Measurements from ENCODE around the gene RABL2B.
"Not testable (repeated sequence)": the region's sequence is repeated elsewhere in the genome, so short reads cannot be mapped to it uniquely, and the experiment has no call there.

Gene RABL2B
- 11.3 to 22.6 (median 13.4) reads per million in 9 experiments for total RNA-seq

GRCh38 chr22:50783033-50783879 lies at the start of gene RABL2B:
RABL2B (minus strand) TSS chr22:50783636; CDS start chr22:50782294, 1,342 bp downstream.
- DNase-seq (peak; percentile 84 to 95 (median 92)), ATAC-seq (replicated peaks) (peak; percentile 90)
- not testable (repeated sequence) for H3K9me3 Mint-ChIP-seq; H3K36me3 Mint-ChIP-seq (ENCODE audit: insufficient read depth); H3K27me3 Mint-ChIP-seq
- Mint-ChIP-seq H3K4me1 (ENCODE audit: low read depth in 2 of 2) (peaks cover 6 to 11% of the 10 kb centered on the region in 2 donors), H3K27ac (peak within 1 kb of the TSS; percentile 56 to 67), H3K4me3 (peak within 1 kb of the TSS; percentile 78 to 84)

- ATAC-seq (replicated peaks); H3K27me3 Mint-ChIP-seq; H3K4me3 Mint-ChIP-seq; DNase-seq; H3K27ac Mint-ChIP-seq; H3K36me3 Mint-ChIP-seq (ENCODE audit: insufficient read depth); H3K9me3 Mint-ChIP-seq; H3K4me1 Mint-ChIP-seq (ENCODE audit: low read depth in 2 of 2): not testable (repeated sequence)
These were observed 3.5 kb upstream of the RABL2B start for GRCh38 chr22:50786936-50787335.

GRCh38 chr22:50785289-50785688 lies 1.9 kb upstream of the RABL2B start:
- DNase-seq; H3K36me3 Mint-ChIP-seq (ENCODE audit: insufficient read depth); ATAC-seq (replicated peaks); H3K9me3 Mint-ChIP-seq; H3K27ac Mint-ChIP-seq; H3K4me3 Mint-ChIP-seq; H3K27me3 Mint-ChIP-seq: not testable (repeated sequence)
- H3K4me1 Mint-ChIP-seq (ENCODE audit: low read depth in 2 of 2), result peaks cover 6 to 11% of the 10 kb centered on the region in 2 donors

GRCh38 chr22:50783880-50784276 lies 442 bp upstream of the RABL2B start:
- peak; percentile 35 for ATAC-seq (replicated peaks)
- Mint-ChIP-seq H3K27ac (peak overlapping the region; percentile 56 to 67), H3K4me1 (ENCODE audit: low read depth in 2 of 2) (peaks cover 6 to 11% of the 10 kb centered on the region in 2 donors), H3K4me3 (peak overlapping the region; percentile 78 to 84)
- not testable (repeated sequence) for H3K9me3 Mint-ChIP-seq; H3K27me3 Mint-ChIP-seq; H3K36me3 Mint-ChIP-seq (ENCODE audit: insufficient read depth)
- DNase-seq, result peak in 2 of 3 experiments; percentile 7 to 18

GRCh38 chr22:50782253-50782652 lies 1.2 kb downstream of the RABL2B start:
- ATAC-seq (replicated peaks); H3K27me3 Mint-ChIP-seq; H3K36me3 Mint-ChIP-seq (ENCODE audit: insufficient read depth); H3K27ac Mint-ChIP-seq; DNase-seq; H3K9me3 Mint-ChIP-seq: not testable (repeated sequence)
- peaks cover 6 to 11% of the 10 kb centered on the region in 2 donors for H3K4me1 Mint-ChIP-seq (ENCODE audit: low read depth in 2 of 2)
- H3K4me3 Mint-ChIP-seq, result peak overlapping the region; percentile 9 to 58

GRCh38 chr22:50780244-50780643 lies 3.2 kb downstream of the RABL2B start:
- H3K36me3 Mint-ChIP-seq (ENCODE audit: insufficient read depth), result peaks cover 13% of the 10 kb centered on the region
- H3K27me3 Mint-ChIP-seq; H3K4me3 Mint-ChIP-seq; ATAC-seq (replicated peaks); DNase-seq; H3K9me3 Mint-ChIP-seq: not testable (repeated sequence)
- H3K4me1 Mint-ChIP-seq (ENCODE audit: low read depth in 2 of 2), result peaks cover 6 to 11% of the 10 kb centered on the region in 2 donors
- peak overlapping the region in 1 of 2 donors; percentile 71 for H3K27ac Mint-ChIP-seq

GRCh38 chr22:50777631-50778030 lies 5.8 kb downstream of the RABL2B start:
- H3K27ac Mint-ChIP-seq; H3K9me3 Mint-ChIP-seq; H3K4me3 Mint-ChIP-seq; H3K4me1 Mint-ChIP-seq (ENCODE audit: low read depth in 2 of 2); DNase-seq; H3K27me3 Mint-ChIP-seq; ATAC-seq (replicated peaks): not testable (repeated sequence)
- peaks cover 13% of the 10 kb centered on the region for H3K36me3 Mint-ChIP-seq (ENCODE audit: insufficient read depth)

- H3K27ac Mint-ChIP-seq; ATAC-seq (replicated peaks); DNase-seq; H3K4me1 Mint-ChIP-seq (ENCODE audit: low read depth in 2 of 2); H3K9me3 Mint-ChIP-seq; H3K4me3 Mint-ChIP-seq; H3K27me3 Mint-ChIP-seq: not testable (repeated sequence)
- H3K36me3 Mint-ChIP-seq (ENCODE audit: insufficient read depth), result peaks cover 11% of the 10 kb centered on the region
These were observed 8.3 kb downstream of the RABL2B start for GRCh38 chr22:50775132-50775531.

- H3K27me3 Mint-ChIP-seq; H3K4me3 Mint-ChIP-seq; H3K4me1 Mint-ChIP-seq (ENCODE audit: low read depth in 2 of 2); H3K9me3 Mint-ChIP-seq; DNase-seq; H3K36me3 Mint-ChIP-seq (ENCODE audit: insufficient read depth); H3K27ac Mint-ChIP-seq; ATAC-seq (replicated peaks): not testable (repeated sequence)
These were observed 19.1 kb downstream of the RABL2B start for GRCh38 chr22:50764288-50764687.

- H3K27me3 Mint-ChIP-seq, H3K27ac Mint-ChIP-seq: not testable (repeated sequence)
These were observed 21.6 kb downstream of the RABL2B start for GRCh38 chr22:50761829-50762228.

GRCh38 chr22:50759597-50760341 lies 23.7 kb downstream of the RABL2B start:
- ATAC-seq (replicated peaks); H3K4me1 Mint-ChIP-seq (ENCODE audit: low read depth in 2 of 2); DNase-seq; H3K4me3 Mint-ChIP-seq; H3K9me3 Mint-ChIP-seq; H3K36me3 Mint-ChIP-seq (ENCODE audit: insufficient read depth); H3K27ac Mint-ChIP-seq; H3K27me3 Mint-ChIP-seq: not testable (repeated sequence)

More at GRCh38 chr22:50761829-50762228, 21.6 kb downstream of the RABL2B start:
- not testable (repeated sequence) for H3K4me3 Mint-ChIP-seq; H3K9me3 Mint-ChIP-seq; H3K36me3 Mint-ChIP-seq (ENCODE audit: insufficient read depth); DNase-seq; H3K4me1 Mint-ChIP-seq (ENCODE audit: low read depth in 2 of 2); ATAC-seq (replicated peaks)

- peak; percentile 45 for ATAC-seq (replicated peaks)
- not testable (repeated sequence) for H3K27me3 Mint-ChIP-seq; H3K36me3 Mint-ChIP-seq (ENCODE audit: insufficient read depth); H3K4me1 Mint-ChIP-seq (ENCODE audit: low read depth in 2 of 2); H3K9me3 Mint-ChIP-seq
- DNase-seq, result peak; percentile 54 to 62 (median 58)
- peak overlapping the region; percentile 93 to 95 for H3K4me3 Mint-ChIP-seq
- H3K27ac Mint-ChIP-seq, result peak overlapping the region; percentile 91 to 95
These were observed 26.4 kb downstream of the RABL2B start for GRCh38 chr22:50756949-50757491.

GRCh38 chr22:50756406-50756805 lies 27.0 kb downstream of the RABL2B start:
- not testable (repeated sequence) for H3K36me3 Mint-ChIP-seq (ENCODE audit: insufficient read depth); H3K4me1 Mint-ChIP-seq (ENCODE audit: low read depth in 2 of 2); H3K9me3 Mint-ChIP-seq; ATAC-seq (replicated peaks); DNase-seq; H3K27me3 Mint-ChIP-seq
- peak overlapping the region; percentile 93 to 95 for H3K4me3 Mint-ChIP-seq
- H3K27ac Mint-ChIP-seq, result peak overlapping the region in 1 of 2 donors; percentile 91

All from effector memory CD8-positive, alpha-beta T cell (primary cell).